Dermis microvascular lymphatic vessel endothelial cell (primary cell): ENCODE data around the gene SLC4A8. TPM values are rescaled to one million over a fixed set of nuclear protein-coding genes. Genes with fewer than 3 reads are reported as not detected.

ENCODE experiments used
- DNase-seq, 2 donors: peaks; one replicate each; pipeline versions ENCODE4 v3.0.0 to v3.0.0-alpha.2; 2010; ENCODE audit warnings: low read depth in 2 of 2
- total RNA-seq: library from RNA; depleted of rRNA; stranded (reverse); fragments of >200 nt; gene quantifications from 2 replicates; pipeline ENCODE4 v1.2.1, GENCODE V29; 2014

SLC4A8 gene
- total RNA-seq, 1 donor from 2014 or later: 0.90 TPM

DNA sequence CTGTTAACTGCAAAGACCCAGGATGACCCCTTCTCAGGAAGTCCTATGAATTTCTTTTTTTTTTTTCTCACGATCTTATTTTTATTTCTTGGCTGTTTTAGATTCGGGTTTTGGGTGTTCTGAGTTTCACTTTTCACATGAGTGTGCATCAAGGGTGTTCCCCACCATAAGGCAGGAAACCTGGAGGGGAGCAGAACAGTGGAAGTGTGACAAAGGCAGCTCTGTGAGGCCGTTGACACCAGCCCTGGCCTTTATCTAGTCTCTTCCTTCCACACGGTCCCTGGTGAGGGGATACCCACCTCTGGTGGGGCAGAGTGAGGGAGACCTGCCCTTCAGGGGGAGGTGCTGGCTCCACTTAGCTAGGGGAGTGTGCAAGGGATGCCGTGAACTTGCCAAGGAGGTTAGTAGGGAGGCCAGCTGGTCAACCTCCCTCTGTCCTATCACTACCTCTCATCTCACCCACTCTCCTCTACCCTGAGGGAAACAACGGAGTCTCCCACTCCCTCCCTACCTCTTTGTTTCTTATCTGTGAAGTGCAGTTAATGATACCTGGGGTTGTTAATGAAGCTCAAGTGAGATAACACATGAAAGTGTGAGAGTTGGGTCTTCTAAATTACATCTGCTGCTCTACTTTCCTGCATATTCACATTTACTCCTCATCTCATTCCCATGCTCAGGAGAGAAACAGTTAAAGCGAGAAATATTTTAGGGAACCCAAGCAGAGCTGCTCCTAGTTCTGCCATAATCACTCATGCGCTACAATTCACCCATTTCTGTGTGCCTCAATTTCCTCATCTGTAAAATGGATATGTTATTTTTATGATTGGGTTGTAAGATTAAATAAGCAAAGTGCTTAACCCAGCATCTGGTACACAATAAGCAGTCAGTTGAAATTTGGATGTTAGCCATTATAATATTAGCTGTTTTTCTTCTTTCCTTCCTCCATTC is 29.1 kb upstream of the SLC4A8 start:
- no peak for DNase-seq

DNA sequence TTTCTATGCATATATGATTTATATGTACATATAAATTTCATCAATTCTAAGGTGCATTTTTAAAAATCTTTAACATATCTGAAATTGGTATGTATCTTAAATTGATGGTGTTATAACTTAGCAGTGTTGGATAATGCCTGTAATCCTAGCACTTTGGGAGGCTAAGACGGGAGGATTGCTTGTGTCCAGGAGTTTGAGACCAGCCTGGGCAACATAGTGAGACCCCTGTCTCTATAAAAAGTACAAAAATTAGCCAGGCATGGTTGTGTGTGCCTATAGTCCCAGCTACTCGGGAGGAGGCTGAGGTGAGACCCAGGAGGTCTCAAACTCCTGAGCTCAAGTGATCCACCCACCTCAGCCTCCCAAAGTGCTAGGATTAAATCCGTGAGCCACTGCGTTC is 27.0 kb upstream of the SLC4A8 start:
- no peak for DNase-seq

- no peak for DNase-seq
These were observed 24.7 kb upstream of the SLC4A8 start for GRCh38 chr12:51399891-51400290.

GRCh38 chr12:51401020-51401419 is 23.6 kb upstream of the SLC4A8 start:
- no peak for DNase-seq

- DNase-seq: no peak
These were observed 23.1 kb upstream of the SLC4A8 start for GRCh38 chr12:51401486-51401885.

DNA sequence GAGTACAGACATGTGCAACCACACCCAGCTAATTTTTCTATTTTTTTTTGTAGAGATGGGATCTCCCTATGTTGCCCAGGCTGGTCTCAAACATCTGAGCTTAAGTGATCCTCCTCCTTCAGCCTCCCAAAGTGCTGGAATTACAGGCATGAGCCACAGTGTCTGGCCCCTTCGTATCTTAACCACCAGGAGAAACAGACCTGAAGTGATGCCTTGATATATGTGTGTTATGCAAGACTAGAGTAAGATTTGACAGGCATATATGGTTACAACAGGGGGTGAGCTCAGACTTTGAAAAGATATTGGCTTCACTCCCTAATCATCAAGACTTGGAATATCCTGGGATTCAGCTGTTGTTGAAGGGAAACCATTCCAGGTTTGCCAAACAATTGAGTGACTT is 22.7 kb upstream of the SLC4A8 start:
- no peak for DNase-seq

GRCh38 chr12:51403159-51403558 is 21.5 kb upstream of the SLC4A8 start:
- DNase-seq: no peak

DNA sequence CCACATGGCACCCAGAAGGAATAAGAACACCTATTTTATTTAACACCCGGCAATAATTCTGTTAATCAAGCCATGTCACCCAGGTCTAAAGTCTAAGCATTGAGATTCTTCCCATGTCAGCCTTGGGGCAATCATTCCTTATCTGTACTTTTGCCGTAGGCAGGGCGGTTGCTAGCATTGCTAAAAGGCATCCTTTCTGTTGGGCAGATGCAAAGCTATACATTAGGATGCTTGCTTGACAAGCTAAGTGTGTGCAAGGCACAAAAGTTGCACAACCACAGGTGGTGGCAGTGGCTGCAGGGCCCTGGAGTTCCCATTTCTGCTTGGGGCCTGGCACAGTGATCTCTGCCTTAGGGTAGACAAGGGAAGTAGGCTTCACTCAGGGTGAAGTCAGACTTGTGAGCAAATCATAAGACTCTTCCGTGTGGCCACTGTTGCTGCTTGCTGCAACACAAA is 20.9 kb upstream of the SLC4A8 start:
- no peak for DNase-seq

DNA sequence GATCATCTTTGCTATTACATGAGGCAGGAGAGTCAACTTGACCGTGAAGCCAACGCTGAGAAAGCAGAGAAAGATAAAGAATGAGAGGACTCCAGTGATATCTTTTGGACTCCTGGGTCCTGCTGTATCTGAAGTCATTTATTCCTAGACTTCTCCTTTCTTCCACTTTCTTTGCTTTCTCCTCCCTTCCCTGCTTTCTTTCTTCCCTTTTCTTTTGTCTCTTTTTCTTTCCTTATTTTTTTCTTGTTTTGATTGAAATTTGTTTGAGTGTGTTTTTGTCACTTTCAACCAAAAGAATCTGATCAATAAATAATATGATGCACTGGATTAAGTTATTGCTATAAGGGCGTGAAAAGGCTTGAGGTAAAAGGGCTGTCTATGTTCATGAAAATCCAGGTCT is 20.0 kb upstream of the SLC4A8 start:
- no peak for DNase-seq

- DNase-seq: peak in 1 of 2 donors; percentile 22
These were observed 18.8 kb upstream of the SLC4A8 start for GRCh38 chr12:51405801-51406207.

GRCh38 chr12:51406290-51406689 is 18.3 kb upstream of the SLC4A8 start:
- DNase-seq: no peak

GRCh38 chr12:51406859-51407258 is 17.8 kb upstream of the SLC4A8 start:
- DNase-seq: no peak

DNA sequence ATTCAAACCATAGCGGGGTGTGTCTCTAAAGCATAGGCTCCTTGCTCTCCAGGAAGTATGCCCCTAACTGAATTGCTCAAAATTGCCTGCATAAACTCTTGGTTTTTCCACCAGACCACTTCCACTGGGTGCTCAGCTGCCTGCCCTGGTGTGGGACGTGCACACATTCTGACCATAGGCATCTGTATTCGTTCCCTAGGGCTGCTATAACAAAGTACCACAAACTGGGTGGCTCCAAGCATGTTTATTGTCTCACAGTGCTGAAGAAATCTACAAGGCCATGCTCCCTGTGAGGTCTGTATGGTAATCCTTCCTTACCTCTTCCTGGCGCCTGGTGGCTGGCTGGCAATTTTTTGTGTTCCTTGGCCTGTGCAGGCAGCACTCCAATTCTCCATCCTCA is 17.0 kb upstream of the SLC4A8 start:
- DNase-seq: no peak

DNA sequence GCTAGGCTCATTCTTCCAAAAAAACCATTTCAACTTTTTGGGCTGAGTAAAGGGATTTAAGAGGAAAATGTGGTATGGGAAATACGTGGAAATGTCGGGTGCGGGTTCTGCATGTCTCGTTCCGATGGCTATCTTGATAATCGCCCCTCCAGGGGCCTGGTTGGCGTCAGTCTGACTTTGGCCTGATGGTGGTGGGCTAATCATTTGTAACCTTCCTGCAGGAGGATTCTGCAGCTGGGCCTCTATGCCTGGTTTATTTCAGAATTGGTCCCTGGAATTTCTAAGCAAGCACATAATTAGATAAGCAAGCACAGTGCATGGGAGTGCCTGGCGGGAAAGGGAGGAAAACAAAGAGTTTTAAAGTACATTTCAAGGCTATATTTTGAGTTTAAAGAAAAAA is 14.8 kb upstream of the SLC4A8 start:
- no peak for DNase-seq

DNA sequence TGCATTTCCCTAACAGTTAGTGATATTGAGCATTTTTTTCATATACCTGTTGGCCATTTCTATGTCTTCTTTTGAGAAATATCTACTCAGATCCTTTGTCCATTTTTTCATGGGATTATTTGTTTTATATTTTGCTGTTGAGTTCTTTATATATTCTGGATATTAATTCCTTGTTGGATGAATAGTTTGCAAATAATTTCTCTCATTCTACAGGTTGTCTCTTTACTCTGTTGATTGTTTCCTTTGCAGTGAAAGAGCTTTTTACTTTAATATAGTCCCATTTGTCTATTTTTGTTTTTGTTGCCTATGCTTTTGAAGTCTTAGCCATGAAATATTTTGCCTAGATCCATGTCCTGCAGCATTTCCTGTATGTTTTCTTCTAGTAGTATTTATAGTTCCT is 11.5 kb upstream of the SLC4A8 start:
- no peak for DNase-seq

- DNase-seq: no peak
These were observed 10.8 kb upstream of the SLC4A8 start for GRCh38 chr12:51413791-51414190.

DNA sequence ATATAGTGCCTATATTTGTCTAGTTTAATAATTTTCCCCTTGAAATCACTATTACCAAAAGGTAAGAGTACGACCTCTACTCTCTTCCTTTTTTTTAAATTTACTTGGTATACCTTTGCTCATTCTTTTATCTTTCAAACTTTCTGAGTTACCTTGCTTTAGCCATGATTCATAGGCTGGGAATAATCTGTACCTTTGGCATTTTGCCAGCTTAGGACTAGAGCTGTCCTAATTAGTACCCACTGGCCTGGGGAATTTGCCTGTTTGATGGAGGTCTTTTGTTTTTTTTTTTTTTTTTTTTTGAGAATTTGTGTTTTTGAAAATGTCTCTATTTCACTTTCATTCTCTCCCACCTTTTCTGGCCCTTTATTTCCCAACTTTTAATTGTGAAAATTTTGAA is 8.7 kb upstream of the SLC4A8 start:
- peak in 1 of 2 donors; percentile 29 for DNase-seq

DNA sequence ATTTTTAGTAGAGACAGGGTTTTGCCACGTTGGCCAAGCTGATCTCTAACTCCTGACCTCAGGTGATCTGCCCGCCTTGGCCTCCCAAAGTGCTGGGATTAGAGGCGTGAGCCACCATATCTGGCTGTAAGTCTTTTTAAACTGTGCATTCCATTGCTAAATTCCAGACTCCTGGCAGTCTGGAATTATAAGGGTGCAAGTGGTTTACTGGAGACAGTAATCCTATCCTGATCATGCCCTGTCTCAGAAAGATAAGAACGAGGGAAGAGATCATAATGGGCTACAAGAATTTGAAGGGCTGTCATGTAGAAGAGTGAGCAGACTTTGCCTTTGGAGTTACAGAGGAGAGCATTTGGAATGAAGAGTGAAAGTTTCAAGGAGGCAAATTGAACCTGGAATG is 6.8 kb upstream of the SLC4A8 start:
- DNase-seq: no peak

DNA sequence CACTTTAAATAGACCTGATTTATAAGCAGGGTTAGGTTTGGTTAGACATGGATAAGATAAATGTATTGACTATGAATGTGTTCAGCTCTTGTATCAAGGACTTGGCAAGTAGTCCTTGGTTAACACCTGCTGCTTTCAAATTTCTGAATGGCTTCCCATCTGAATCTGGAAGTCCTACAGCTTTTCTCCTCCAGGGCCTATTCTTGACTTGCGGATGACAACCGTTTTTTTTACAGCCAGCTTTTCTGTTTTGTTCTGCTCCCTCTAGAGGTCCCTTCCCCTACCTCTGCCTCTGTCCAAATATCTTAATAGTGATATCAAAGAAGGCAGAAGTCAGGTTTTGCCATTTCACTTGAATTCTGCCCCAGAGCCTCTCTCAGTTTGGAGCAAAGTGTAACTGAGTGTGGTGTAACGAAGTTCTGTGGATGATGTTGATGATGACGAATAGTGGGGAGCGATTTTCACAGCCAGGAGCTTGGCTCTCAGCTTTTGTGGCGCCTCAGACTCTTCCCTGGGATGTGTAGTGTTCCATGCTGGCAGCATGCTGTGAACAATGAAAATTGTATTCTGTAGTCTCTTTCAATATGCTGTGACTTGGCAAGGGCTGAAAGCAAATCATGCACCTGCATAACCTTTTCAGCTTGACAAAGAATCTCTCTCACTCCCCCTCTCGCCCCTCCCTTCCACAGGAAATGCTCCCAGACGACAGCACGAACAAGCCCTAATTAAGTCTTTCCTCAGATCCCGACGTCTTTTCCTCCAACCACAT is 5.0 kb upstream of the SLC4A8 start:
- DNase-seq: peak in 1 of 2 donors; percentile 6

DNA sequence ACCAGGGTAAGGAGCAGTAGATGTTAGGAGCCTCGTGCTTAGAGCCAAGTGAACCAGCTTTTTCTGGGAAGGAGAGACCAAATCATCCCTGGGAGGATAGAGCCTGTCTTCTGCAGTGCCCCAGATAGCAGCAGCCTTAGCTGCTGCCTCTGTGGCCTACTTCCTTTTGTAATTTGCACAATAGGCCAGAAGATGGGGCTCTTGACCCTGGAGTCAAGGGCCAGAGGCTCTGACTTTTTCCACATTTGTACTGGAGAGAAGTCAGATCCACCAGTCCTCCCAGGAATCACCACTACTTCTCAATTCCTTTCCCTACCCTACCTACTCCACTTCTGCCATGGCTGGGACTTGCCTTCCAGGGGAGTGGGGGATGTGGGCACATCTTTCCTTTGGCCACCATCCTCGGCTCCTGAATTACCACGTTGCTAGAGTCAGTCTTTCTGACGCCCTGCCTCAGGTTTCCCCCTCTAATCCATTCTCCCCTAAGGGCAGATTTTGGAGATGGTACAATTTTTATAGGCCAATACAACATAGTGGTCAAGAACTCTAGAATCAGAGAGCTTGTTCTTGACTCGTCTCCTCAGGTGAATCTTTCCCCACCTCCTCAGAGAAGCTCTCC is 3.3 kb upstream of the SLC4A8 start:
- DNase-seq: peak; percentile 45 to 69

- DNase-seq: no peak
These were observed 453 bp upstream of the SLC4A8 start for GRCh38 chr12:51424094-51424661.

- DNase-seq: no peak
These were observed 3.6 kb downstream of the SLC4A8 start for GRCh38 chr12:51428256-51428655.
